Measurements from ENCODE around the gene GNAL. TPM values are rescaled to one million over a fixed set of nuclear protein-coding genes. Genes with fewer than 3 reads are reported as not detected.

Gene GNAL
- total and polyA plus RNA-seq, 4 donors = 0.15 to 0.92 (median 0.72) TPM

GRCh38 chr18:11800566-11801334, 111.7 kb downstream of the GNAL start:
- Histone ChIP-seq H3K9me3 (ENCODE audit: control insufficient read depth in 4 of 4, low read length in 3 of 4) (no peaks in the 10 kb centered on the region), H3K36me3 (ENCODE audit: control insufficient read depth in 4 of 4, insufficient read depth in 3 of 4, low read depth in 1 of 4, low read length in 3 of 4) (no peaks in the 10 kb centered on the region), H3K4me1 (ENCODE audit: control insufficient read depth in 4 of 4, insufficient read depth in 4 of 4, low read length in 3 of 4) (no peaks in the 10 kb centered on the region), H3K27me3 (ENCODE audit: control insufficient read depth in 4 of 4, insufficient read depth in 4 of 4, low read length in 3 of 4) (no peaks in the 10 kb centered on the region), H3K27ac (ENCODE audit: low read depth in 1 of 2, low read length in 2 of 2) (no peak overlapping the region), H3K4me3 (ENCODE audit: low read depth in 1 of 3, low read length in 3 of 3) (no peak overlapping the region), H3K9ac (ENCODE audit: low read depth in 1 of 2, low read length in 2 of 2) (no peak overlapping the region)
- no peak for DNase-seq (ENCODE audit: low spot score)
- no peak for TF ChIP-seq FOXA1 (IDR thresholded peaks at IDR 0.05)
- WGBS = 85% methylated on average over 5 of the region's 5 CpGs

DNA sequence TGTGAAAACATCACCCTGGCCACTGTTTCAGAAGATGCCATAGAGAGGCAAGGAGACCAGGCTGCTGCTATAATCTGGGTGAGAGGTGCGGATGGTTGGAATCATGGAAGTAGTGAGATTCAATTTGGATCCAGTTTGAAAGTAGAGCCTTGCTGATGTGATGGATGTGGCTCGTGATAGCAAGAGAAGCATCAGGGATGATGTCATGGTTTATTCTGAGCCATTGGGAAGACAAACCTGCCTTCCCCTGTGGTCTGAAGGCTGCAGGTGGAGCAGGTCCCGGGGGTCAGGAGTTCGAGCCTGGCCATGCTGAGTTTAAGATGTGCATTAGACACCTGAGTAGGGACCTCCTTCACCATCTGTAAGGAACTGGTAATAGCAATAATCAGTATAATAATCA, 112.5 kb downstream of the GNAL start:
- Histone ChIP-seq H3K9me3 (ENCODE audit: control insufficient read depth in 4 of 4, low read length in 3 of 4) (no peaks in the 10 kb centered on the region), H3K4me3 (ENCODE audit: low read depth in 1 of 3, low read length in 3 of 3) (no peak overlapping the region), H3K27ac (ENCODE audit: low read depth in 1 of 2, low read length in 2 of 2) (no peak overlapping the region), H3K4me1 (ENCODE audit: control insufficient read depth in 4 of 4, insufficient read depth in 4 of 4, low read length in 3 of 4) (no peaks in the 10 kb centered on the region), H3K9ac (ENCODE audit: low read depth in 1 of 2, low read length in 2 of 2) (no peak overlapping the region), H3K36me3 (ENCODE audit: control insufficient read depth in 4 of 4, insufficient read depth in 3 of 4, low read depth in 1 of 4, low read length in 3 of 4) (no peaks in the 10 kb centered on the region), H3K27me3 (ENCODE audit: control insufficient read depth in 4 of 4, insufficient read depth in 4 of 4, low read length in 3 of 4) (no peaks in the 10 kb centered on the region)
- WGBS = 86% methylated on average over 4 of the region's 4 CpGs
- TF ChIP-seq FOXA1 (IDR thresholded peaks at IDR 0.05) (no peak), YY1 (IDR thresholded peaks at IDR 0.05) (no peak), RAD21 (IDR thresholded peaks at IDR 0.05) (no peak), FOXA2 (IDR thresholded peaks at IDR 0.05) (no peak), NR2F2 (IDR thresholded peaks at IDR 0.05) (no peak), TAF1 (conservative IDR thresholded peaks at IDR 0.05) (no peak), HNF4A (conservative IDR thresholded peaks at IDR 0.05) (no peak), JUND (IDR thresholded peaks at IDR 0.05) (no peak), CTCF (IDR thresholded peaks at IDR 0.05; ENCODE audit: low read depth, low read length, missing input control) (no peak), GABPA (IDR thresholded peaks at IDR 0.05 in 1 of 2, conservative IDR thresholded peaks at IDR 0.05 in 1 of 2) (no peak), SP1 (IDR thresholded peaks at IDR 0.05) (no peak), EGR1 (IDR thresholded peaks at IDR 0.05; ENCODE audit: low read depth in 2 of 2) (no peak), HNF4G (IDR thresholded peaks at IDR 0.05) (no peak), RXRA (IDR thresholded peaks at IDR 0.05) (no peak)
- TF ChIP-seq, protein P1, sequence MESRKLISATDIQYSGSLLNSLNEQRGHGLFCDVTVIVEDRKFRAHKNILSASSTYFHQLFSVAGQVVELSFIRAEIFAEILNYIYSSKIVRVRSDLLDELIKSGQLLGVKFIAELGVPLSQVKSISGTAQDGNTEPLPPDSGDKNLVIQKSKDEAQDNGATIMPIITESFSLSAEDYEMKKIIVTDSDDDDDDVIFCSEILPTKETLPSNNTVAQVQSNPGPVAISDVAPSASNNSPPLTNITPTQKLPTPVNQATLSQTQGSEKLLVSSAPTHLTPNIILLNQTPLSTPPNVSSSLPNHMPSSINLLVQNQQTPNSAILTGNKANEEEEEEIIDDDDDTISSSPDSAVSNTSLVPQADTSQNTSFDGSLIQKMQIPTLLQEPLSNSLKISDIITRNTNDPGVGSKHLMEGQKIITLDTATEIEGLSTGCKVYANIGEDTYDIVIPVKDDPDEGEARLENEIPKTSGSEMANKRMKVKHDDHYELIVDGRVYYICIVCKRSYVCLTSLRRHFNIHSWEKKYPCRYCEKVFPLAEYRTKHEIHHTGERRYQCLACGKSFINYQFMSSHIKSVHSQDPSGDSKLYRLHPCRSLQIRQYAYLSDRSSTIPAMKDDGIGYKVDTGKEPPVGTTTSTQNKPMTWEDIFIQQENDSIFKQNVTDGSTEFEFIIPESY (IDR thresholded peaks at IDR 0.05) = no peak
- TF ChIP-seq, protein P2, sequence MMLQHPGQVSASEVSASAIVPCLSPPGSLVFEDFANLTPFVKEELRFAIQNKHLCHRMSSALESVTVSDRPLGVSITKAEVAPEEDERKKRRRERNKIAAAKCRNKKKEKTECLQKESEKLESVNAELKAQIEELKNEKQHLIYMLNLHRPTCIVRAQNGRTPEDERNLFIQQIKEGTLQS (IDR thresholded peaks at IDR 0.05) = no peak
- TF ChIP-seq, protein P3, sequence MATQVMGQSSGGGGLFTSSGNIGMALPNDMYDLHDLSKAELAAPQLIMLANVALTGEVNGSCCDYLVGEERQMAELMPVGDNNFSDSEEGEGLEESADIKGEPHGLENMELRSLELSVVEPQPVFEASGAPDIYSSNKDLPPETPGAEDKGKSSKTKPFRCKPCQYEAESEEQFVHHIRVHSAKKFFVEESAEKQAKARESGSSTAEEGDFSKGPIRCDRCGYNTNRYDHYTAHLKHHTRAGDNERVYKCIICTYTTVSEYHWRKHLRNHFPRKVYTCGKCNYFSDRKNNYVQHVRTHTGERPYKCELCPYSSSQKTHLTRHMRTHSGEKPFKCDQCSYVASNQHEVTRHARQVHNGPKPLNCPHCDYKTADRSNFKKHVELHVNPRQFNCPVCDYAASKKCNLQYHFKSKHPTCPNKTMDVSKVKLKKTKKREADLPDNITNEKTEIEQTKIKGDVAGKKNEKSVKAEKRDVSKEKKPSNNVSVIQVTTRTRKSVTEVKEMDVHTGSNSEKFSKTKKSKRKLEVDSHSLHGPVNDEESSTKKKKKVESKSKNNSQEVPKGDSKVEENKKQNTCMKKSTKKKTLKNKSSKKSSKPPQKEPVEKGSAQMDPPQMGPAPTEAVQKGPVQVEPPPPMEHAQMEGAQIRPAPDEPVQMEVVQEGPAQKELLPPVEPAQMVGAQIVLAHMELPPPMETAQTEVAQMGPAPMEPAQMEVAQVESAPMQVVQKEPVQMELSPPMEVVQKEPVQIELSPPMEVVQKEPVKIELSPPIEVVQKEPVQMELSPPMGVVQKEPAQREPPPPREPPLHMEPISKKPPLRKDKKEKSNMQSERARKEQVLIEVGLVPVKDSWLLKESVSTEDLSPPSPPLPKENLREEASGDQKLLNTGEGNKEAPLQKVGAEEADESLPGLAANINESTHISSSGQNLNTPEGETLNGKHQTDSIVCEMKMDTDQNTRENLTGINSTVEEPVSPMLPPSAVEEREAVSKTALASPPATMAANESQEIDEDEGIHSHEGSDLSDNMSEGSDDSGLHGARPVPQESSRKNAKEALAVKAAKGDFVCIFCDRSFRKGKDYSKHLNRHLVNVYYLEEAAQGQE (IDR thresholded peaks at IDR 0.05) = no peak
- TF ChIP-seq, protein P4, sequence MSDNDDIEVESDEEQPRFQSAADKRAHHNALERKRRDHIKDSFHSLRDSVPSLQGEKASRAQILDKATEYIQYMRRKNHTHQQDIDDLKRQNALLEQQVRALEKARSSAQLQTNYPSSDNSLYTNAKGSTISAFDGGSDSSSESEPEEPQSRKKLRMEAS (IDR thresholded peaks at IDR 0.05) = no peak
- no peak for DNase-seq (ENCODE audit: low spot score)

Measured in liver (tissue), 9 donors.